B cell (primary cell): ENCODE measurements around the gene XYLT1. TPM values are rescaled to one million over a fixed set of nuclear protein-coding genes. Genes with fewer than 3 reads are reported as not detected.

Source experiments
- ATAC-seq: fragments of 200-7000 bp; cut with Tn5 transposase; one replicate; pipeline ENCODE4 v1.10.0; 2021; ENCODE audit warnings: low read depth, mild to moderate bottlenecking, moderate number of reproducible peaks, moderate library complexity
- CTCF ChIA-PET: fragments of 350-600 bp; sonication (Branson Sonifier 250); formaldehyde crosslinking; loops from one replicate; lab custom pipeline; 2021; ENCODE audit warnings: antibody characterized with exemption, inconsistent platforms; lab: Charles Lee
- POLR2A ChIA-PET: fragments of 350-600 bp; sonication (Branson Sonifier 250); formaldehyde crosslinking; loops from one replicate; lab custom pipeline; 2021; ENCODE audit warnings: antibody characterized with exemption; lab: Charles Lee
- DNase-seq: peaks from one replicate; pipeline ENCODE4 v3.0.0; 2013
- H2AFZ ChIP-seq: 2 replicates; pipeline ENCODE4 v1.6.1; 2012; ENCODE audit warnings: mild to moderate bottlenecking, low read depth, low read length; ENCODE audit not compliant: insufficient read depth, poor library complexity, severe bottlenecking
- H3K27ac ChIP-seq, 2 donors: 1 replicate in 1 of 2; 2 replicates in 1 of 2; pipeline ENCODE4 v1.5.1; 2012 to 2013; ENCODE audit warnings: low read length in 2 of 2, mild to moderate bottlenecking in 2 of 2, moderate library complexity in 1 of 2
- H3K27me3 ChIP-seq, 4 experiments: fragments of 200-600 bp in 1 of 4; sonication (generic) in 1 of 4; replicated peaks in 1 of 4; 1 replicate in 2 of 4; 2 replicates in 2 of 4; pipeline versions ENCODE4 v1.6.1 to v1.7.0; 2013 to 2016; ENCODE audit warnings: low read length in 3 of 4, mild to moderate bottlenecking in 2 of 4, mixed read lengths in 1 of 4, moderate library complexity in 1 of 4; ENCODE audit not compliant: insufficient read depth in 4 of 4, control insufficient read depth in 3 of 4; ENCODE audit errors: control extremely low read depth in 1 of 4
- H3K36me3 ChIP-seq, 2 experiments: replicated peaks in 1 of 2; 1 replicate in 1 of 2; 2 replicates in 1 of 2; pipeline versions ENCODE4 v1.6.1 to v1.7.1; 2013; ENCODE audit warnings: low read length in 1 of 2; ENCODE audit not compliant: insufficient read depth in 2 of 2, control insufficient read depth in 1 of 2; ENCODE audit errors: control extremely low read depth in 1 of 2, extremely low read depth in 1 of 2
- H3K4me1 ChIP-seq, 2 donors: fragments of 200-600 bp in 1 of 2; sonication (generic) in 1 of 2; 1 replicate in 1 of 2; 2 replicates in 1 of 2; pipeline versions ENCODE4 v1.5.1 to v1.6.1; 2013 to 2017; ENCODE audit warnings: low read length in 2 of 2; ENCODE audit not compliant: control insufficient read depth in 2 of 2, insufficient read depth in 2 of 2
- H3K4me2 ChIP-seq: replicated peaks from 2 replicates; pipeline ENCODE3; 2012; ENCODE audit warnings: mild to moderate bottlenecking, low read depth, low read length; ENCODE audit not compliant: poor library complexity, severe bottlenecking
- H3K4me3 ChIP-seq, 5 experiments: fragments of 200-600 bp in 1 of 5; sonication (generic) in 1 of 5; 1 replicate in 3 of 5; 2 replicates in 2 of 5; pipeline versions ENCODE4 v1.5.1 to v1.7.0; 2011 to 2016; ENCODE audit warnings: low read length in 4 of 5, mild to moderate bottlenecking in 4 of 5, low read depth in 2 of 5, control low read depth in 1 of 5, moderate library complexity in 1 of 5; ENCODE audit not compliant: insufficient read depth in 1 of 5; ENCODE audit errors: control extremely low read depth in 1 of 5, extremely low read depth in 1 of 5
- H3K79me2 ChIP-seq: fragments of 200-600 bp; sonication (generic); one replicate; pipeline ENCODE4 v1.6.0; 2016; ENCODE audit warnings: low read length; ENCODE audit not compliant: control insufficient read depth, insufficient read depth
- H3K9ac ChIP-seq: fragments of 200-600 bp; sonication (generic); 2 replicates; pipeline ENCODE4 v1.6.1; 2017; ENCODE audit warnings: mild to moderate bottlenecking, low read length, moderate library complexity
- H3K9me3 ChIP-seq, 3 donors: one replicate each; pipeline versions ENCODE4 v1.6.1 to v1.7.1; 2013; ENCODE audit warnings: low read length in 2 of 3; ENCODE audit not compliant: control insufficient read depth in 2 of 3, insufficient read depth in 1 of 3; ENCODE audit errors: control extremely low read depth in 1 of 3
- H4K20me1 ChIP-seq: 2 replicates; pipeline ENCODE4 v1.6.0; 2012; ENCODE audit warnings: mild to moderate bottlenecking, low read length; ENCODE audit not compliant: insufficient read depth, control insufficient read depth, poor library complexity, severe bottlenecking
- H3K27ac Mint-ChIP-seq: one replicate; pipeline ENCODE4 v1.8.0; 2021; ENCODE audit warnings: mixed read lengths
- H3K27me3 Mint-ChIP-seq: one replicate; pipeline ENCODE4 v1.8.0; 2021; ENCODE audit warnings: mixed read lengths
- H3K4me1 Mint-ChIP-seq: one replicate; pipeline ENCODE4 v1.8.0; 2021; ENCODE audit warnings: mixed read lengths
- H3K4me3 Mint-ChIP-seq: one replicate; pipeline ENCODE4 v1.8.0; 2021; ENCODE audit warnings: mixed read lengths
- H3K9me3 Mint-ChIP-seq: one replicate; pipeline ENCODE4 v1.8.0; 2022; ENCODE audit warnings: mixed read lengths; ENCODE audit not compliant: insufficient read depth
- CTCF ChIP-seq: fragments of 200-600 bp; IDR thresholded peaks from one replicate; pipeline ENCODE4 v1.8.0; 2022; ENCODE audit warnings: antibody characterized with exemption, mild to moderate bottlenecking
- EZH2 ChIP-seq: IDR thresholded peaks from 2 replicates; pipeline ENCODE4 v1.6.1; 2012; ENCODE audit warnings: borderline replicate concordance, low read depth, mild to moderate bottlenecking, moderate library complexity, low read length; ENCODE audit not compliant: insufficient read depth, poor library complexity, severe bottlenecking
- WGBS: methylation state at CpG from one replicate; pipeline ENCODE4 v1.1.5; 2013; ENCODE audit warnings: missing lambda C conversion rate; ENCODE audit not compliant: insufficient coverage; 5-methylcytosine and 5-hydroxymethylcytosine counted together
- intact Hi-C: fragments of 100-400 bp; cut with micrococcal nuclease; formaldehyde crosslinking; loops from one replicate; pipeline ENCODE4 v1.10.0; 2022
- polyA plus RNA-seq: library from polyadenylated mRNA; depleted of rRNA; stranded (reverse); fragments of >200 nt; gene quantifications from 2 replicates; pipeline ENCODE4 v1.2.3, GENCODE V29; 2012
- total RNA-seq, 2 donors: library from RNA; stranded (reverse); fragments of 120-200 nt in 1 of 2; gene quantifications; 1 replicate in 1 of 2; 2 replicates in 1 of 2; pipeline versions ENCODE4 v1.2.3 to v1.2.4, GENCODE V29; 2013 to 2022

XYLT1 gene
- total and polyA plus RNA-seq, 2 donors (not counting 1 experiment from before 2014, with no cell fraction given), result 8.7 to 59.6 TPM

- Histone ChIP-seq H3K36me3 (peaks cover 0 to 23% of the 10 kb centered on the region in 2 experiments), H4K20me1 (peaks cover 32% of the 10 kb centered on the region), H2AFZ (no peak overlapping the region), H3K4me3 (no peak overlapping the region), H3K79me2 (peaks cover 27% of the 10 kb centered on the region), H3K9me3 (peaks cover 0 to 7% (median 5%) of the 10 kb centered on the region in 3 donors), H3K27me3 (no peaks in the 10 kb centered on the region), H3K27ac (no peak overlapping the region), H3K4me2 (no peak overlapping the region), H3K4me1 (no peaks in the 10 kb centered on the region), H3K9ac (no peak overlapping the region)
- no peak overlapping the region for H3K4me3 Mint-ChIP-seq
- ChIA-PET POLR2A (no interaction called here), CTCF (interaction anchor here (1.2 kb wide), 1 partner anchor 363 kb away, joined by 3 read pairs; no protein-coding TSS in a partner anchor)
- no peaks in the 10 kb centered on the region for H3K27me3 Mint-ChIP-seq
- 100% methylated on average over 3 of the region's 8 CpGs for WGBS
- H3K27ac Mint-ChIP-seq, result no peak overlapping the region
- intact Hi-C loops, result no loop called here
- peaks cover 11% of the 10 kb centered on the region for H3K4me1 Mint-ChIP-seq
- ATAC-seq (no peak), DNase-seq (no peak)
- TF ChIP-seq CTCF (no peak), EZH2 (no peak)
- H3K9me3 Mint-ChIP-seq, result peaks cover 9% of the 10 kb centered on the region
These were observed 254.8 kb downstream of the XYLT1 start for GRCh38 chr16:17215936-17216335.

DNA sequence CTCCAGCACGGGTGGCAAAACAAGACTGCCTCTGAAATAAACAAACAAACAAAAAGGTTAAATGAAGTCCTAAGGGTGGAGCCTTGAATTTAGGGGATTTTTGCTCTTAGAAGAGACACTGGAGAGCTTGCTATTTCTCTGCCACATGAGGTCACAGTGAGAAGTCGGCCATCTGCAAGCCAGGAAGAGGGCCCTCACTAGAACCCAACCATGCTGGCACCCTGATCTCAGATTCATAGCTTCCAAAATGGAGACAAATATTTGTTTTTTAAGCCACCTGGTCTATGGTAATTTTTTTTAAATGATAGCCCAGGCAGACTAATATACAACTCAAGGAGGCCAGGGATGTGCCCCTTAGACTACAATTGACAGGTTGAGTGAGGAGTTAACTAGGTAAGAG, 255.5 kb downstream of the XYLT1 start:
- intact Hi-C loops, result no loop called here
- H3K27ac Mint-ChIP-seq, result no peak overlapping the region

More for the DNA sequence above, 255.5 kb downstream of the XYLT1 start:
- Histone ChIP-seq H3K36me3 (peaks cover 0 to 23% of the 10 kb centered on the region in 2 experiments), H3K9ac (no peak overlapping the region), H3K79me2 (peaks cover 28% of the 10 kb centered on the region), H3K27ac (no peak overlapping the region), H3K9me3 (peaks cover 0 to 7% (median 5%) of the 10 kb centered on the region in 3 donors), H3K4me3 (no peak overlapping the region), H2AFZ (no peak overlapping the region), H3K4me2 (no peak overlapping the region), H4K20me1 (peaks cover 32% of the 10 kb centered on the region), H3K27me3 (no peaks in the 10 kb centered on the region), H3K4me1 (no peaks in the 10 kb centered on the region)
- CTCF ChIA-PET, result interaction anchor here (1.2 kb wide), 1 partner anchor 364 kb away, joined by 3 read pairs; no protein-coding TSS in a partner anchor
- ATAC-seq (no peak), DNase-seq (no peak)
- H3K4me1 Mint-ChIP-seq, result peaks cover 11% of the 10 kb centered on the region
- WGBS, result 80% methylated on average over 1 of the region's 2 CpGs
- H3K9me3 Mint-ChIP-seq, result peaks cover 9% of the 10 kb centered on the region
- H3K27me3 Mint-ChIP-seq, result no peaks in the 10 kb centered on the region
- POLR2A ChIA-PET, result no interaction called here
- no peak overlapping the region for H3K4me3 Mint-ChIP-seq
- no peak for TF ChIP-seq CTCF
- TF ChIP-seq EZH2, result no peak
